ENCODE data around the gene CDCA5. TPM values are rescaled to one million over a fixed set of nuclear protein-coding genes. Genes with fewer than 3 reads are reported as not detected.
A peak's percentile ranks its signal among the peaks of the same experiment; 100 is the strongest.

The CDCA5 gene
- total RNA-seq, 1 experiment from 2014 or later: 92.9 TPM

DNA sequence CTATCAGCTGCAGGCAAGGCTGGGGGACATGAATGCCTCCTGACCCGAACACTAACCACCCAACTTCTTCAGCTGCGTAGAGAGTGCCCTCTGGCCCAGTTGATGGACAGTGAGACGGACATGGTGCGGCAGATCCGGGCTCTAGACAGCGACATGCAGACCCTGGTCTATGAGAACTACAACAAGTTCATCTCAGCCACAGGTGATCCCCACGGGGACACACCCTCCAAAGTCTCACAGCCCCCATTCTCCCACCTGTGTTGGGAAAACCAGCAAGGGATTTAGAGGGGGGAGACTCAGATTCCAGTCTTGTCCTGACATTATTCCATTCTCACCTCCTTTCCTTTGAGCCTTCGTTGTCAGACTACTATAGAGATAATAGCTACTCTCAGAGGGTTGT is 13.1 kb upstream of the CDCA5 start:
- no peak for DNase-seq (ENCODE audit: low read depth, low spot score)
- TF ChIP-seq POLR2AphosphoS5 (IDR thresholded peaks at IDR 0.05; ENCODE audit: low read depth, low read length) (no peak), TCF7L2 (IDR thresholded peaks at IDR 0.05; ENCODE audit: low read depth, low read length) (no peak), SIN3A (IDR thresholded peaks at IDR 0.05; ENCODE audit: borderline replicate concordance, insufficient read depth, low read depth, low read length) (no peak)
- TF ChIP-seq, protein P1, sequence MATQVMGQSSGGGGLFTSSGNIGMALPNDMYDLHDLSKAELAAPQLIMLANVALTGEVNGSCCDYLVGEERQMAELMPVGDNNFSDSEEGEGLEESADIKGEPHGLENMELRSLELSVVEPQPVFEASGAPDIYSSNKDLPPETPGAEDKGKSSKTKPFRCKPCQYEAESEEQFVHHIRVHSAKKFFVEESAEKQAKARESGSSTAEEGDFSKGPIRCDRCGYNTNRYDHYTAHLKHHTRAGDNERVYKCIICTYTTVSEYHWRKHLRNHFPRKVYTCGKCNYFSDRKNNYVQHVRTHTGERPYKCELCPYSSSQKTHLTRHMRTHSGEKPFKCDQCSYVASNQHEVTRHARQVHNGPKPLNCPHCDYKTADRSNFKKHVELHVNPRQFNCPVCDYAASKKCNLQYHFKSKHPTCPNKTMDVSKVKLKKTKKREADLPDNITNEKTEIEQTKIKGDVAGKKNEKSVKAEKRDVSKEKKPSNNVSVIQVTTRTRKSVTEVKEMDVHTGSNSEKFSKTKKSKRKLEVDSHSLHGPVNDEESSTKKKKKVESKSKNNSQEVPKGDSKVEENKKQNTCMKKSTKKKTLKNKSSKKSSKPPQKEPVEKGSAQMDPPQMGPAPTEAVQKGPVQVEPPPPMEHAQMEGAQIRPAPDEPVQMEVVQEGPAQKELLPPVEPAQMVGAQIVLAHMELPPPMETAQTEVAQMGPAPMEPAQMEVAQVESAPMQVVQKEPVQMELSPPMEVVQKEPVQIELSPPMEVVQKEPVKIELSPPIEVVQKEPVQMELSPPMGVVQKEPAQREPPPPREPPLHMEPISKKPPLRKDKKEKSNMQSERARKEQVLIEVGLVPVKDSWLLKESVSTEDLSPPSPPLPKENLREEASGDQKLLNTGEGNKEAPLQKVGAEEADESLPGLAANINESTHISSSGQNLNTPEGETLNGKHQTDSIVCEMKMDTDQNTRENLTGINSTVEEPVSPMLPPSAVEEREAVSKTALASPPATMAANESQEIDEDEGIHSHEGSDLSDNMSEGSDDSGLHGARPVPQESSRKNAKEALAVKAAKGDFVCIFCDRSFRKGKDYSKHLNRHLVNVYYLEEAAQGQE (IDR thresholded peaks at IDR 0.05; ENCODE audit: insufficient read depth in 1 of 2, low read depth in 2 of 2, low read length in 1 of 2): no peak
- TF ChIP-seq, protein P2, sequence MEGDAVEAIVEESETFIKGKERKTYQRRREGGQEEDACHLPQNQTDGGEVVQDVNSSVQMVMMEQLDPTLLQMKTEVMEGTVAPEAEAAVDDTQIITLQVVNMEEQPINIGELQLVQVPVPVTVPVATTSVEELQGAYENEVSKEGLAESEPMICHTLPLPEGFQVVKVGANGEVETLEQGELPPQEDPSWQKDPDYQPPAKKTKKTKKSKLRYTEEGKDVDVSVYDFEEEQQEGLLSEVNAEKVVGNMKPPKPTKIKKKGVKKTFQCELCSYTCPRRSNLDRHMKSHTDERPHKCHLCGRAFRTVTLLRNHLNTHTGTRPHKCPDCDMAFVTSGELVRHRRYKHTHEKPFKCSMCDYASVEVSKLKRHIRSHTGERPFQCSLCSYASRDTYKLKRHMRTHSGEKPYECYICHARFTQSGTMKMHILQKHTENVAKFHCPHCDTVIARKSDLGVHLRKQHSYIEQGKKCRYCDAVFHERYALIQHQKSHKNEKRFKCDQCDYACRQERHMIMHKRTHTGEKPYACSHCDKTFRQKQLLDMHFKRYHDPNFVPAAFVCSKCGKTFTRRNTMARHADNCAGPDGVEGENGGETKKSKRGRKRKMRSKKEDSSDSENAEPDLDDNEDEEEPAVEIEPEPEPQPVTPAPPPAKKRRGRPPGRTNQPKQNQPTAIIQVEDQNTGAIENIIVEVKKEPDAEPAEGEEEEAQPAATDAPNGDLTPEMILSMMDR (IDR thresholded peaks at IDR 0.05): no peak
- Histone ChIP-seq H3K4me3 (ENCODE audit: low read depth in 2 of 2, low read length in 2 of 2) (peak overlapping the region; percentile 63 to 88), H3K4me1 (ENCODE audit: control insufficient read depth, insufficient read depth, low read length) (peaks cover 8% of the 10 kb centered on the region), H3K27ac (ENCODE audit: low read length) (peak overlapping the region; percentile 80; the same call in 1 of the 2 replicates), H3K27me3 (ENCODE audit: control insufficient read depth, insufficient read depth, low read length) (no peaks in the 10 kb centered on the region), H3K36me3 (ENCODE audit: control insufficient read depth, insufficient read depth, low read length) (no peaks in the 10 kb centered on the region), H3K9me3 (ENCODE audit: control insufficient read depth, insufficient read depth, low read depth, low read length) (no peaks in the 10 kb centered on the region)
- in situ Hi-C loops (cut with HindIII; ENCODE audit: low pct_unique_long_range_greater_than_20kb, low sequenced_read_pairs): no loop called here
- intact Hi-C loops (cut with micrococcal nuclease; ENCODE audit: unreplicated experiment): no loop called here
- BruUV-seq (replicated peaks): TSS peak; percentile 50
- POLR2A ChIA-PET: no interaction called here
- peak; percentile 4; the same call in 1 of the 2 replicates for ATAC-seq
- CTCF ChIA-PET: no interaction called here

DNA sequence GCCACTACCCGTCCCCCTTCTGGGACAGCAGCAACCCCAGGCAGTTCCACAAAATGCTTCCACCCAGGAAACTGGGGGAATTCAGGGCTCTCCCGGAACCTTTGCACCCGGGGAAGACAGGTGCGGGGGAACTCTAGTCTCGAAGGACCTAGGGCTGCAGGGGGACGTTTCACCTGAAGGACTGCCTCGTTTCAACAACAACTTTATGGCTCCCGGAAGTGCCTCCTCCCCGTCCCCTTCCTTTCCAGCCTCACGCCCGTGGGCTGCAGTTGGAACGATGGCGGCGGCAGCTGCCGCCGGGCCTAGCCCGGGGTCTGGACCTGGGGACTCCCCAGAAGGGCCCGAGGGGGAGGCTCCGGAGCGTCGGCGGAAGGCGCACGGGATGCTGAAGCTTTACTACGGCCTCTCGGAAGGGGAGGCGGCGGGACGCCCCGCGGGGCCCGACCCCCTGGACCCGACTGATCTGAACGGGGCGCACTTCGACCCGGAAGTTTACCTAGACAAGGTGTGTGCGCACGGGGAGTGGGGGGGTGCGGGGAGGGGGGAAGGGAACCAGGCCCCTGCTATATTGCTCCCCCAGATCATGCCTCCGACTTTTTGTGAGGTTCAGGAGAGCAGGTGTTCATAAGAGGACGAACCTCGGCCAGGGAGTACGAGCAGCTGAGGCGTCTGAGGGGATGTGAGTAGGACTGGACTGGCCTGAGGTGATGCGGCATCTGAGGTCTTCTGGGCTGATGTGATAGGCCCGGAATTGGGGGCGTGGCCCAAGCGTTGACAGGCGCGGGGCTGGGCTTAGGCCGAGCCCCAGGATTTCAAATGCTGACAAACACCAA is 12.3 kb upstream of the CDCA5 start, which contains the start of gene VPS51:
VPS51 (plus strand) TSS at position 241 of the 833 bp plus-strand sequence; CDS start at position 278, 37 bp downstream.
- CTCF ChIA-PET: no interaction called here

More for the DNA sequence above, 12.3 kb upstream of the CDCA5 start, which contains the start of gene VPS51:
- Histone ChIP-seq H3K36me3 (ENCODE audit: control insufficient read depth, insufficient read depth, low read length) (no peaks in the 10 kb centered on the region), H3K4me3 (ENCODE audit: low read depth in 2 of 2, low read length in 2 of 2) (peak within 1 kb of the TSS; percentile 63 to 88), H3K4me1 (ENCODE audit: control insufficient read depth, insufficient read depth, low read length) (peaks cover 5% of the 10 kb centered on the region), H3K27me3 (ENCODE audit: control insufficient read depth, insufficient read depth, low read length) (no peaks in the 10 kb centered on the region), H3K27ac (ENCODE audit: low read length) (peak within 1 kb of the TSS; percentile 80), H3K9me3 (ENCODE audit: control insufficient read depth, insufficient read depth, low read depth, low read length) (no peaks in the 10 kb centered on the region)
- POLR2A ChIA-PET: interaction anchor here (0.5 to 0.6 kb wide), 2 partner anchors 207 to 247 kb away, joined by 3 to 7 read pairs; no protein-coding TSS in a partner anchor
- BruUV-seq (replicated peaks): no TSS peak
- TF ChIP-seq TCF7L2 (IDR thresholded peaks at IDR 0.05; ENCODE audit: low read depth, low read length) (peak; percentile 78), POLR2AphosphoS5 (IDR thresholded peaks at IDR 0.05; ENCODE audit: low read depth, low read length) (peak; percentile 81), SIN3A (IDR thresholded peaks at IDR 0.05; ENCODE audit: borderline replicate concordance, insufficient read depth, low read depth, low read length) (no peak; the same call in none of the 2 replicates)
- TF ChIP-seq, protein P2 (IDR thresholded peaks at IDR 0.05): no peak
- TF ChIP-seq, protein P1 (IDR thresholded peaks at IDR 0.05; ENCODE audit: insufficient read depth in 1 of 2, low read depth in 2 of 2, low read length in 1 of 2): peak in 1 of 2 experiments; percentile 44; a peak in 1 of 4 replicates
- intact Hi-C loops (cut with micrococcal nuclease; ENCODE audit: unreplicated experiment): no loop called here
- no peak for DNase-seq (ENCODE audit: low read depth, low spot score)
- in situ Hi-C loops (cut with HindIII; ENCODE audit: low pct_unique_long_range_greater_than_20kb, low sequenced_read_pairs): no loop called here
- peak; percentile 97 for ATAC-seq

Measured in Panc1 (cell line).